Naive thymus-derived CD8-positive, alpha-beta T cell (primary cell): ENCODE measurements around the gene NEDD9. TPM values are rescaled to one million over a fixed set of nuclear protein-coding genes. Genes with fewer than 3 reads are reported as not detected.

Source experiments
- ATAC-seq, 2 donors: fragments of 150-1000 bp; cut with Tn5 transposase in 1 of 2; sonication (Bioruptor Pico), chemical (Tn5 transposase) in 1 of 2; 1 replicate in 1 of 2; 2 replicates in 1 of 2; pipeline ENCODE4 v1.10.0; 2021; ENCODE audit warnings: mild to moderate bottlenecking in 2 of 2, moderate library complexity in 2 of 2
- POLR2A ChIA-PET: fragments of 350-600 bp; sonication (Branson Sonifier 250); formaldehyde crosslinking; loops from one replicate; lab custom pipeline; 2021; ENCODE audit warnings: antibody characterized with exemption; lab: Charles Lee
- DNase-seq, 10 donors: peaks; one replicate each; pipeline versions ENCODE4 v3.0.0 to v3.0.0-alpha.2; 2020 to 2022
- H3K27ac Mint-ChIP-seq, 10 donors: one replicate each; pipeline ENCODE4 v1.8.0; 2020 to 2022; ENCODE audit warnings: mild to moderate bottlenecking in 10 of 10, mixed read lengths in 10 of 10, moderate library complexity in 4 of 10, inconsistent platforms in 1 of 10
- H3K27me3 Mint-ChIP-seq, 5 donors: one replicate each; pipeline ENCODE4 v1.8.0; 2021 to 2022; ENCODE audit warnings: mixed read lengths in 5 of 5
- H3K36me3 Mint-ChIP-seq, 3 donors: one replicate each; pipeline ENCODE4 v1.8.0; 2020 to 2022; ENCODE audit warnings: mixed read lengths in 3 of 3, mild to moderate bottlenecking in 2 of 3, inconsistent platforms in 1 of 3
- H3K4me1 Mint-ChIP-seq, 4 donors: one replicate each; pipeline ENCODE4 v1.8.0; 2021 to 2022; ENCODE audit warnings: mixed read lengths in 4 of 4
- H3K4me3 Mint-ChIP-seq, 10 donors: one replicate each; pipeline ENCODE4 v1.8.0; 2020 to 2022; ENCODE audit warnings: mild to moderate bottlenecking in 10 of 10, mixed read lengths in 10 of 10, moderate library complexity in 6 of 10, inconsistent platforms in 1 of 10
- H3K9me3 Mint-ChIP-seq, 9 donors: one replicate each; pipeline ENCODE4 v1.8.0; 2020 to 2022; ENCODE audit warnings: mixed read lengths in 9 of 9, mild to moderate bottlenecking in 3 of 9, inconsistent platforms in 1 of 9, moderate library complexity in 1 of 9
- polyA plus RNA-seq, 3 donors: library from polyadenylated mRNA; unstranded; fragments of 300-500 nt; fragmentation: Illumina TruSeq; gene quantifications; one replicate each; pipeline ENCODE4 v1.2.3, GENCODE V29; 2021
- total RNA-seq, 8 experiments: library from RNA in 2 of 8; stranded (reverse) in 2 of 8; gene quantifications; one replicate each; pipeline ENCODE4 v1.2.3 and lab custom pipeline; 2021 to 2026

NEDD9 gene
- total and polyA plus RNA-seq, 5 experiments from 2014 or later = 14.7 to 34.7 (median 20.2) TPM

- DNase-seq (no peak), ATAC-seq (no peak)
- no peak overlapping the region for H3K4me3 Mint-ChIP-seq
- peaks cover 4 to 47% (median 32%) of the 10 kb centered on the region in 3 donors for H3K36me3 Mint-ChIP-seq
- H3K27ac Mint-ChIP-seq = peak overlapping the region in 2 of 10 donors; percentile 66 to 72
- H3K27me3 Mint-ChIP-seq = no peaks in the 10 kb centered on the region
- H3K9me3 Mint-ChIP-seq = peaks cover 0 to 2% (median 0%) of the 10 kb centered on the region in 9 donors
- peaks cover 27 to 74% (median 57%) of the 10 kb centered on the region in 4 donors for H3K4me1 Mint-ChIP-seq
- POLR2A ChIA-PET = no interaction called here
These were observed 30.5 kb downstream of the NEDD9 start for GRCh38 chr6:11201772-11202512.

GRCh38 chr6:11201015-11201414 is 31.5 kb downstream of the NEDD9 start:
- no peak for ATAC-seq
- H3K36me3 Mint-ChIP-seq = peaks cover 4 to 42% (median 29%) of the 10 kb centered on the region in 3 donors
- peaks cover 0 to 2% (median 0%) of the 10 kb centered on the region in 9 donors for H3K9me3 Mint-ChIP-seq
- H3K27me3 Mint-ChIP-seq = no peaks in the 10 kb centered on the region
- H3K4me1 Mint-ChIP-seq = peaks cover 28 to 70% (median 57%) of the 10 kb centered on the region in 4 donors
- no peak for DNase-seq
- peak overlapping the region in 2 of 10 donors; percentile 5 to 63 for H3K27ac Mint-ChIP-seq
- H3K4me3 Mint-ChIP-seq = no peak overlapping the region
- POLR2A ChIA-PET = no interaction called here

GRCh38 chr6:11200356-11200755 is 32.1 kb downstream of the NEDD9 start:
- Mint-ChIP-seq H3K4me3 (peak overlapping the region in 1 of 10 donors; percentile 30), H3K27ac (peak overlapping the region in 4 of 10 donors; percentile 2 to 88 (median 27)), H3K9me3 (peaks cover 0 to 2% (median 0%) of the 10 kb centered on the region in 9 donors), H3K4me1 (peaks cover 28 to 71% (median 56%) of the 10 kb centered on the region in 4 donors), H3K36me3 (peaks cover 4 to 41% (median 26%) of the 10 kb centered on the region in 3 donors), H3K27me3 (no peaks in the 10 kb centered on the region)
- POLR2A ChIA-PET = no interaction called here
- no peak for DNase-seq
- no peak for ATAC-seq

GRCh38 chr6:11198663-11199603 is 33.5 kb downstream of the NEDD9 start:
- no peaks in the 10 kb centered on the region for H3K27me3 Mint-ChIP-seq
- POLR2A ChIA-PET = no interaction called here
- peak overlapping the region; percentile 17 to 89 (median 80) for H3K27ac Mint-ChIP-seq
- peak; percentile 70 to 88 for ATAC-seq
- peaks cover 4 to 42% (median 31%) of the 10 kb centered on the region in 3 donors for H3K36me3 Mint-ChIP-seq
- peaks cover 26 to 62% (median 55%) of the 10 kb centered on the region in 4 donors for H3K4me1 Mint-ChIP-seq
- peaks cover 0 to 2% (median 0%) of the 10 kb centered on the region in 9 donors for H3K9me3 Mint-ChIP-seq
- DNase-seq = peak in 5 of 10 donors; percentile 3 to 61 (median 35)
- peak overlapping the region in 7 of 10 donors; percentile 8 to 57 (median 46) for H3K4me3 Mint-ChIP-seq

- peaks cover 21 to 51% (median 45%) of the 10 kb centered on the region in 4 donors for H3K4me1 Mint-ChIP-seq
- ATAC-seq (no peak), DNase-seq (no peak)
- no peak overlapping the region for H3K4me3 Mint-ChIP-seq
- POLR2A ChIA-PET = no interaction called here
- H3K27ac Mint-ChIP-seq = peak overlapping the region in 4 of 10 donors; percentile 23 to 88 (median 70)
- peaks cover 8 to 44% (median 36%) of the 10 kb centered on the region in 3 donors for H3K36me3 Mint-ChIP-seq
- peaks cover 0 to 2% (median 0%) of the 10 kb centered on the region in 9 donors for H3K9me3 Mint-ChIP-seq
- H3K27me3 Mint-ChIP-seq = no peaks in the 10 kb centered on the region
These were observed 34.6 kb downstream of the NEDD9 start for GRCh38 chr6:11197850-11198249.

- DNase-seq (no peak), ATAC-seq (no peak)
- no peak overlapping the region for H3K4me3 Mint-ChIP-seq
- peak overlapping the region in 5 of 10 donors; percentile 22 to 65 (median 31) for H3K27ac Mint-ChIP-seq
- peaks cover 0 to 2% (median 0%) of the 10 kb centered on the region in 9 donors for H3K9me3 Mint-ChIP-seq
- H3K27me3 Mint-ChIP-seq = no peaks in the 10 kb centered on the region
- POLR2A ChIA-PET = no interaction called here
- H3K36me3 Mint-ChIP-seq = peaks cover 10 to 49% (median 37%) of the 10 kb centered on the region in 3 donors
- peaks cover 21 to 46% (median 42%) of the 10 kb centered on the region in 4 donors for H3K4me1 Mint-ChIP-seq
These were observed 35.3 kb downstream of the NEDD9 start for GRCh38 chr6:11197175-11197536.

- POLR2A ChIA-PET = no interaction called here
These were observed 35.8 kb downstream of the NEDD9 start for GRCh38 chr6:11196511-11197174.

GRCh38 chr6:11194356-11195218 is 37.9 kb downstream of the NEDD9 start:
- ATAC-seq = no peak
- DNase-seq = no peak
- Mint-ChIP-seq H3K27me3 (no peaks in the 10 kb centered on the region), H3K27ac (no peak overlapping the region), H3K9me3 (peaks cover 0 to 2% (median 0%) of the 10 kb centered on the region in 9 donors), H3K4me3 (no peak overlapping the region), H3K36me3 (peaks cover 13 to 60% (median 49%) of the 10 kb centered on the region in 3 donors), H3K4me1 (peaks cover 13 to 26% (median 21%) of the 10 kb centered on the region in 4 donors)
- POLR2A ChIA-PET = no interaction called here

More at GRCh38 chr6:11196511-11197174, 35.8 kb downstream of the NEDD9 start:
- peaks cover 13 to 54% (median 38%) of the 10 kb centered on the region in 3 donors for H3K36me3 Mint-ChIP-seq
- ATAC-seq = no peak
- H3K4me1 Mint-ChIP-seq = peaks cover 21 to 42% (median 38%) of the 10 kb centered on the region in 4 donors
- no peak for DNase-seq
- H3K27me3 Mint-ChIP-seq = no peaks in the 10 kb centered on the region
- no peak overlapping the region for H3K4me3 Mint-ChIP-seq
- H3K9me3 Mint-ChIP-seq = peaks cover 0 to 2% (median 0%) of the 10 kb centered on the region in 9 donors
- H3K27ac Mint-ChIP-seq = peak overlapping the region in 7 of 10 donors; percentile 25 to 65 (median 43)

- POLR2A ChIA-PET = no interaction called here
- H3K36me3 Mint-ChIP-seq = peaks cover 16 to 71% (median 49%) of the 10 kb centered on the region in 3 donors
- H3K27ac Mint-ChIP-seq = peak overlapping the region in 5 of 10 donors; percentile 12 to 38 (median 24)
- no peak for DNase-seq
- no peaks in the 10 kb centered on the region for H3K27me3 Mint-ChIP-seq
- H3K4me3 Mint-ChIP-seq = no peak overlapping the region
- H3K4me1 Mint-ChIP-seq = peaks cover 4 to 16% (median 10%) of the 10 kb centered on the region in 4 donors
- H3K9me3 Mint-ChIP-seq = no peaks in the 10 kb centered on the region
- no peak for ATAC-seq
These were observed 39.0 kb downstream of the NEDD9 start for GRCh38 chr6:11193434-11193833.

- Mint-ChIP-seq H3K27me3 (no peaks in the 10 kb centered on the region), H3K9me3 (no peaks in the 10 kb centered on the region), H3K36me3 (peaks cover 28 to 78% (median 52%) of the 10 kb centered on the region in 3 donors), H3K4me3 (no peak overlapping the region), H3K4me1 (peaks cover 0 to 8% (median 4%) of the 10 kb centered on the region in 4 donors), H3K27ac (peak overlapping the region in 3 of 10 donors; percentile 16 to 59 (median 39))
- DNase-seq (no peak), ATAC-seq (no peak)
- POLR2A ChIA-PET = no interaction called here
These were observed 40.3 kb downstream of the NEDD9 start for GRCh38 chr6:11192167-11192566.

GRCh38 chr6:11190625-11191245 is 41.7 kb downstream of the NEDD9 start:
- no peak for ATAC-seq
- Mint-ChIP-seq H3K27ac (no peak overlapping the region), H3K27me3 (no peaks in the 10 kb centered on the region), H3K4me1 (peaks cover 0 to 1% (median under 1%) of the 10 kb centered on the region in 4 donors), H3K36me3 (peaks cover 31 to 89% (median 59%) of the 10 kb centered on the region in 3 donors), H3K9me3 (no peaks in the 10 kb centered on the region), H3K4me3 (no peak overlapping the region)
- DNase-seq = no peak
- POLR2A ChIA-PET = no interaction called here
